HEK293 (cell line): ENCODE results near the gene EIF4ENIF1.

Experiments used
- CTCF ChIA-PET: fragments of 350-600 bp; formaldehyde crosslinking; extraction: SDS; loops from one replicate; lab custom pipeline; 2021; ENCODE audit warnings: antibody characterized with exemption; lab: Yijun Ruan, JAX
- POLR2A ChIA-PET: fragments of 300-600 bp; formaldehyde crosslinking; extraction: SDS; loops from one replicate; lab custom pipeline; 2020; ENCODE audit warnings: antibody characterized with exemption, inconsistent platforms; lab: Yijun Ruan, JAX
- H3K27ac ChIP-seq: fragments of 200-500 bp; sonication (Bioruptor generic); 2 replicates; pipeline ENCODE4 v1.5.1; 2014; ENCODE audit warnings: low read depth, low read length, control low read depth, inconsistent platforms; ENCODE audit errors: extremely low read depth
- H3K36me3 ChIP-seq, 2 experiments: fragments of 200-500 bp in 1 of 2; sonication (Bioruptor generic) in 1 of 2; 1 replicate in 1 of 2; 2 replicates in 1 of 2; pipeline ENCODE4 v1.5.1; 2014 to 2017; ENCODE audit warnings: inconsistent platforms in 2 of 2, low read length in 2 of 2; ENCODE audit not compliant: control insufficient read depth in 2 of 2, insufficient read depth in 1 of 2
- H3K4me1 ChIP-seq: fragments of 200-500 bp; sonication (Bioruptor generic); 2 replicates; pipeline ENCODE4 v1.5.1; 2014; ENCODE audit warnings: mild to moderate bottlenecking, low read length, inconsistent platforms; ENCODE audit not compliant: control insufficient read depth, insufficient read depth
- H3K4me3 ChIP-seq: 2 replicates; pipeline ENCODE4 v1.5.1; 2011; ENCODE audit warnings: low read depth, mild to moderate bottlenecking, control low read depth, low read length, moderate library complexity
- H3K9me3 ChIP-seq: fragments of 200-500 bp; sonication (Bioruptor generic); 2 replicates; pipeline ENCODE4 v1.5.1; 2014; ENCODE audit warnings: low read depth, low read length, inconsistent platforms; ENCODE audit not compliant: control insufficient read depth, insufficient read depth
- FEZF1 ChIP-seq: fragments of 450-650 bp; formaldehyde crosslinking; IDR thresholded peaks from 2 replicates; pipeline ENCODE4 v1.5.1; 2016; ENCODE audit warnings: missing biosample characterization, missing genetic modification characterization
- GLI2 ChIP-seq: fragments of 450-650 bp; formaldehyde crosslinking; IDR thresholded peaks from 2 replicates; pipeline ENCODE4; 2017; ENCODE audit warnings: missing biosample characterization, missing genetic modification characterization, low read depth, borderline replicate concordance
- GLIS1 ChIP-seq: fragments of 450-650 bp; formaldehyde crosslinking; IDR thresholded peaks from 2 replicates; pipeline ENCODE4 v1.5.1; 2016; ENCODE audit warnings: missing biosample characterization, missing genetic modification characterization
- OVOL3 ChIP-seq: fragments of 450-650 bp; formaldehyde crosslinking; IDR thresholded peaks from 2 replicates; pipeline ENCODE4 v1.5.1; 2016; ENCODE audit warnings: missing biosample characterization, missing genetic modification characterization
- SCRT2 ChIP-seq: fragments of 450-650 bp; formaldehyde crosslinking; IDR thresholded peaks from 2 replicates; pipeline ENCODE4 v1.5.1; 2016; ENCODE audit warnings: missing biosample characterization, missing genetic modification characterization
- WT1 ChIP-seq: fragments of 450-650 bp; formaldehyde crosslinking; IDR thresholded peaks from 2 replicates; pipeline ENCODE4 v1.5.1; 2016; ENCODE audit warnings: missing biosample characterization, missing genetic modification characterization
- ZNF10 ChIP-seq: fragments of 450-650 bp; formaldehyde crosslinking; IDR thresholded peaks from 2 replicates; pipeline ENCODE4 v1.5.1; 2017; ENCODE audit warnings: missing biosample characterization, missing genetic modification characterization
- ZNF121 ChIP-seq: fragments of 450-650 bp; formaldehyde crosslinking; IDR thresholded peaks from 2 replicates; pipeline ENCODE4 v1.5.1; 2016; ENCODE audit warnings: missing biosample characterization, missing genetic modification characterization
- ZNF175 ChIP-seq: fragments of 450-650 bp; formaldehyde crosslinking; IDR thresholded peaks from 2 replicates; pipeline ENCODE4 v1.5.1; 2016; ENCODE audit warnings: missing biosample characterization, missing genetic modification characterization
- ZNF19 ChIP-seq: fragments of 450-650 bp; formaldehyde crosslinking; IDR thresholded peaks from 2 replicates; pipeline ENCODE4; 2016; ENCODE audit warnings: missing biosample characterization, missing genetic modification characterization, low read depth
- ZNF214 ChIP-seq: fragments of 450-650 bp; formaldehyde crosslinking; IDR thresholded peaks from 2 replicates; pipeline ENCODE4 v1.5.1; 2017; ENCODE audit warnings: missing biosample characterization, mild to moderate bottlenecking, missing genetic modification characterization, borderline replicate concordance
- ZNF416 ChIP-seq: fragments of 450-650 bp; formaldehyde crosslinking; IDR thresholded peaks from 2 replicates; pipeline ENCODE4 v1.5.1; 2016; ENCODE audit warnings: missing biosample characterization, missing genetic modification characterization
- ZNF426 ChIP-seq: fragments of 450-650 bp; formaldehyde crosslinking; IDR thresholded peaks from 2 replicates; pipeline ENCODE4 v1.5.1; 2017; ENCODE audit warnings: missing biosample characterization, missing genetic modification characterization, mild to moderate bottlenecking, inconsistent platforms, moderate library complexity
- ZNF561 ChIP-seq: fragments of 450-650 bp; IDR thresholded peaks from 2 replicates; pipeline ENCODE4 v1.5.1; 2018; ENCODE audit warnings: missing biosample characterization, missing genetic modification characterization, borderline replicate concordance
- ZNF670 ChIP-seq: fragments of 450-650 bp; formaldehyde crosslinking; IDR thresholded peaks from 2 replicates; pipeline ENCODE4 v1.5.1; 2016; ENCODE audit warnings: missing biosample characterization, missing genetic modification characterization, low read depth
- ZNF747 ChIP-seq: fragments of 450-650 bp; formaldehyde crosslinking; IDR thresholded peaks from 2 replicates; pipeline ENCODE4 v1.5.1; 2016; ENCODE audit warnings: missing biosample characterization, missing genetic modification characterization
- ZNF791 ChIP-seq: fragments of 450-650 bp; formaldehyde crosslinking; IDR thresholded peaks from 2 replicates; pipeline ENCODE4 v1.5.1; 2016; ENCODE audit warnings: missing biosample characterization, missing genetic modification characterization
- ZNF837 ChIP-seq: fragments of 450-650 bp; formaldehyde crosslinking; IDR thresholded peaks from 2 replicates; pipeline ENCODE4 v1.5.1; 2016; ENCODE audit warnings: missing biosample characterization, missing genetic modification characterization
- TF ChIP-seq, protein P1 (sequence below): fragments of 450-650 bp; formaldehyde crosslinking; IDR thresholded peaks from 2 replicates; pipeline ENCODE4 v1.5.1; 2017; ENCODE audit warnings: missing biosample characterization, mild to moderate bottlenecking, missing genetic modification characterization, moderate library complexity
- TF ChIP-seq, protein P2 (sequence below): fragments of 450-650 bp; formaldehyde crosslinking; optimal IDR thresholded peaks from 2 replicates; pipeline ENCODE3; 2016; ENCODE audit warnings: missing biosample characterization, mild to moderate bottlenecking, missing genetic modification characterization
- TF ChIP-seq, protein P3 (sequence below): fragments of 450-650 bp; formaldehyde crosslinking; IDR thresholded peaks from 2 replicates; pipeline ENCODE4 v1.5.1; 2016; ENCODE audit warnings: missing biosample characterization, missing genetic modification characterization, borderline replicate concordance
- TF ChIP-seq, protein P4 (sequence below): fragments of 450-650 bp; formaldehyde crosslinking; IDR thresholded peaks from 2 replicates; pipeline ENCODE4 v1.5.1; 2016; ENCODE audit warnings: missing biosample characterization, missing genetic modification characterization, borderline replicate concordance

The EIF4ENIF1 gene

DNA sequence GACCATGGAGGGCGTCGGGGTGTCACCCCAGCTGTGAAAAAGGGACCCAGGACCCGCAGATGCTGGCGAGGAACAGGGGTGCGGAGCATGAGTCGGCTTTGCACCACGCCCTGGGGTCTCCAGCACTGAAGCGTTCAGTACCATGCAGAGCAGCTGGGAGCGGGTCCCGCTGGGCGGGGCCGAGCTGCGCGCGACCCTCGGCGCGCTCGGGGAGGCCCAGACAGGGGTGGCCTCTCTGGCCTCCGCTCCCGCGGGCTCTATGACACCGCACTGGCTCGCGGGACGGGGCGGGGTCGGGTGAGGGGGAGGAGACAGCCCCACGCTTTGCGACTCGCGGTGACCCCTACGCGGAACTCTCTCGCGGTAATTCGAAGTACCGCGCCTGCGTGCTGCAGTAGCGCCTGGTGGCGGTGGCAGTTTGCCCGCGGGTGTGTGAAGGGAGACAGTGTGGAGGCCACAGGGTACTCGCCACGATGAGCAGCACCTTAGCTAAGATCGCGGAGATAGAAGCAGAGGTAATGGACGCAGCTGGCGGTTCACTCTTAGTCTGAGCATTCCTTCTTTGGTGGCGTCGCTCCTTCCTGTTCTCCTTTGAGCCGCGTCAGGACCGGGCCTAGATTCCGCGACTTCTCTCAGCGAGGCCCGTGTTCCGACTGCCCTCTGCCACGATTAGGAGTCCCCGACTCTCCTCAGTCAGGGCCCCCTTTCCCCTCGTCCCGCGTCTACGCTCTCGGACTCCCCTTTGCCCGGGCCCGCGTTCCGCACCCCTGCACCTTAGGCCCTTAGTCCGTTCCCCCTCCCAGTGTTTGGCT, 90.2 kb downstream of the EIF4ENIF1 start, which contains the start of gene DRG1 (continued):
- TF ChIP-seq ZNF791 (tag by site-specific recombination): no peak
- TF ChIP-seq ZNF175: no peak

DNA sequence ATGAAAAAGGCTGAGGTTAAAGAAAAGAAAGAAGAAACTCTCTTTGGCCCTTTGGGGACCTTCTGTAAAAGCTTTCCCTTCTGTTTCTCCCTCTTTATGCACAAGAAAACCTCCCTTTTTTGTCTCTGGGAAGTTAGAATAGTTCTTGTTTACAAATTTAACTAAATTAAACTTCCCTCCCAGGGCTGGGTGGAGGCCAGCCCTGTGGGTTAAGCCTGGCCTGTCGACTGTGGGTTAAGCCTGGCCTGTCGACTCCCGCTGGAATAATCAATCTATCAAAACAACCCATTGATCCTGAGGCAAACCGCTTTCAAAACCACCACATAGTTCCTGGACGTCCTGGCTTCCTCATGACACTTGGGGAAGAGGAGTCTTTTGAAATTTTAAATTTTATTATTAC, 91.4 kb downstream of the EIF4ENIF1 start:
- POLR2A ChIA-PET: interaction anchor here (4.2 kb wide), 1 partner anchor 51 kb away, joined by 63 read pairs; the partner anchor contains the start of gene PATZ1
- Histone ChIP-seq H3K9me3 (no peaks in the 10 kb centered on the region), H3K4me1 (peaks cover 9% of the 10 kb centered on the region), H3K36me3 (peaks cover 24 to 26% of the 10 kb centered on the region in 2 experiments), H3K4me3 (no peak overlapping the region), H3K27ac (no peak overlapping the region)
- TF ChIP-seq, protein P1, sequence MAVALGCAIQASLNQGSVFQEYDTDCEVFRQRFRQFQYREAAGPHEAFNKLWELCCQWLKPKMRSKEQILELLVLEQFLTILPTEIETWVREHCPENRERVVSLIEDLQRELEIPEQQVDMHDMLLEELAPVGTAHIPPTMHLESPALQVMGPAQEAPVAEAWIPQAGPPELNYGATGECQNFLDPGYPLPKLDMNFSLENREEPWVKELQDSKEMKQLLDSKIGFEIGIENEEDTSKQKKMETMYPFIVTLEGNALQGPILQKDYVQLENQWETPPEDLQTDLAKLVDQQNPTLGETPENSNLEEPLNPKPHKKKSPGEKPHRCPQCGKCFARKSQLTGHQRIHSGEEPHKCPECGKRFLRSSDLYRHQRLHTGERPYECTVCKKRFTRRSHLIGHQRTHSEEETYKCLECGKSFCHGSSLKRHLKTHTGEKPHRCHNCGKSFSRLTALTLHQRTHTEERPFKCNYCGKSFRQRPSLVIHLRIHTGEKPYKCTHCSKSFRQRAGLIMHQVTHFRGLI: no peak
- TF ChIP-seq WT1 (tag by site-specific recombination): 0 out of 2 replicates have a peak, but pooled peaks have one; percentile 11
- CTCF ChIA-PET: interaction anchor here (0.6 kb wide), 1 partner anchor 54 kb away, joined by 3 read pairs; no protein-coding TSS in a partner anchor

DNA sequence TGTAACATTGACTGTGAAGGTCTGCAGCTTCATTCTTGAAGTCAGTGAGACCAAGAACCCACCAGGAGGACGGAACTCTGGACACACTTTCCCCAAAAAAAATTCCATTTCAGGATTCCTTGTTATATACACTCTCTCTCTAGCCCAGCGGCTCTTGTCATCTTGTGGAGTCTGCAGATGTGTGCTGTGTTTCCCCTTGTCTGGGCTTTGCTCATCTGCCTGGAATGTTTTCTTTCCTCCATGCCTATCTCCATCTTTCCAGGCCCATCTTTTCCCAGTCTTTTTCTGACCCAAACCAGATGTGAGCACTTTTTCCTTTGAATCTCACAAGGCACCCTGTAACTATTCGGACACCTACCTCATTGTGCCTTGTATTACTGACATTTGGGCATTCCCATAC, 95.3 kb downstream of the EIF4ENIF1 start:
- Histone ChIP-seq H3K27ac (no peak overlapping the region), H3K4me3 (no peak overlapping the region), H3K4me1 (peaks cover 5% of the 10 kb centered on the region; the same call in 1 of the 2 replicates), H3K36me3 (no peaks in the 10 kb centered on the region; a peak in 1 of 3 replicates), H3K9me3 (no peaks in the 10 kb centered on the region)
- CTCF ChIA-PET: interaction anchor here (1.2 kb wide), 1 partner anchor 50 kb away, joined by 4 read pairs; no protein-coding TSS in a partner anchor
- POLR2A ChIA-PET: no interaction called here
- TF ChIP-seq GLI2 (tag by site-specific recombination) (no peak), ZNF214 (tag by site-specific recombination) (no peak), ZNF10 (no peak), ZNF747 (tag by site-specific recombination) (no peak), ZNF121 (no peak), ZNF19 (tag by site-specific recombination) (no peak), ZNF837 (tag by site-specific recombination) (no peak), FEZF1 (tag by site-specific recombination) (no peak), OVOL3 (no peak)
- TF ChIP-seq, protein P2, sequence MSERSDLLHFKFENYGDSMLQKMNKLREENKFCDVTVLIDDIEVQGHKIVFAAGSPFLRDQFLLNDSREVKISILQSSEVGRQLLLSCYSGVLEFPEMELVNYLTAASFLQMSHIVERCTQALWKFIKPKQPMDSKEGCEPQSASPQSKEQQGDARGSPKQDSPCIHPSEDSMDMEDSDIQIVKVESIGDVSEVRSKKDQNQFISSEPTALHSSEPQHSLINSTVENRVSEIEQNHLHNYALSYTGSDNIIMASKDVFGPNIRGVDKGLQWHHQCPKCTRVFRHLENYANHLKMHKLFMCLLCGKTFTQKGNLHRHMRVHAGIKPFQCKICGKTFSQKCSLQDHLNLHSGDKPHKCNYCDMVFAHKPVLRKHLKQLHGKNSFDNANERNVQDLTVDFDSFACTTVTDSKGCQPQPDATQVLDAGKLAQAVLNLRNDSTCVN: no peak

DNA sequence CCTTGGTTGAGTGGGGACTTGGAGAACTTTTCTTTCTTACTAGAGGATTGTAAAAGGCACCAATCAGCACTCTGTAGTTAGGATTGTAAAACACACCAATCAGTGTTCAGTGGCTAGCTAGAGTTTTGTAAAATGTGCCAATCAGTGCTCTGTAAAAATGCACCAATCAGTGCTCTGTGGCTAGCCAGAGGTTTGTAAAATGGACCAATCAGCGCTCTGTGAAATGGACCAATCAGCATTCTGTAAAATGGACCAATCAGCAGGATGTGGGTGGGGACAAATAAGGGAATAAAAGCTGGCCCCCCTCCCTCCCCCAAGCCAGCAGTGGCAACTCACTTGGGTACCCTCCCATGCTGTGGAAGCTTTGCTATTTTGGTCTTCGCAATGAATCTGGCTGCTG, 95.7 kb downstream of the EIF4ENIF1 start:
- no peak overlapping the region for H3K27ac ChIP-seq
- no peak overlapping the region for H3K4me3 ChIP-seq
- no peaks in the 10 kb centered on the region for H3K9me3 ChIP-seq
- peaks cover 3% of the 10 kb centered on the region; the same call in 1 of the 2 replicates for H3K4me1 ChIP-seq
- CTCF ChIA-PET: interaction anchor here (1.2 kb wide), 1 partner anchor 50 kb away, joined by 4 read pairs; no protein-coding TSS in a partner anchor
- no peaks in the 10 kb centered on the region; a peak in 1 of 3 replicates for H3K36me3 ChIP-seq
- POLR2A ChIA-PET: no interaction called here
- TF ChIP-seq, protein P3, sequence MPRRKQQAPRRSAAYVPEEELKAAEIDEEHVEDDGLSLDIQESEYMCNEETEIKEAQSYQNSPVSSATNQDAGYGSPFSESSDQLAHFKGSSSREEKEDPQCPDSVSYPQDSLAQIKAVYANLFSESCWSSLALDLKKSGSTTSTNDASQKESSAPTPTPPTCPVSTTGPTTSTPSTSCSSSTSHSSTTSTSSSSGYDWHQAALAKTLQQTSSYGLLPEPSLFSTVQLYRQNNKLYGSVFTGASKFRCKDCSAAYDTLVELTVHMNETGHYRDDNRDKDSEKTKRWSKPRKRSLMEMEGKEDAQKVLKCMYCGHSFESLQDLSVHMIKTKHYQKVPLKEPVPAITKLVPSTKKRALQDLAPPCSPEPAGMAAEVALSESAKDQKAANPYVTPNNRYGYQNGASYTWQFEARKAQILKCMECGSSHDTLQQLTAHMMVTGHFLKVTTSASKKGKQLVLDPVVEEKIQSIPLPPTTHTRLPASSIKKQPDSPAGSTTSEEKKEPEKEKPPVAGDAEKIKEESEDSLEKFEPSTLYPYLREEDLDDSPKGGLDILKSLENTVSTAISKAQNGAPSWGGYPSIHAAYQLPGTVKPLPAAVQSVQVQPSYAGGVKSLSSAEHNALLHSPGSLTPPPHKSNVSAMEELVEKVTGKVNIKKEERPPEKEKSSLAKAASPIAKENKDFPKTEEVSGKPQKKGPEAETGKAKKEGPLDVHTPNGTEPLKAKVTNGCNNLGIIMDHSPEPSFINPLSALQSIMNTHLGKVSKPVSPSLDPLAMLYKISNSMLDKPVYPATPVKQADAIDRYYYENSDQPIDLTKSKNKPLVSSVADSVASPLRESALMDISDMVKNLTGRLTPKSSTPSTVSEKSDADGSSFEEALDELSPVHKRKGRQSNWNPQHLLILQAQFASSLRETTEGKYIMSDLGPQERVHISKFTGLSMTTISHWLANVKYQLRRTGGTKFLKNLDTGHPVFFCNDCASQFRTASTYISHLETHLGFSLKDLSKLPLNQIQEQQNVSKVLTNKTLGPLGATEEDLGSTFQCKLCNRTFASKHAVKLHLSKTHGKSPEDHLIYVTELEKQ: no peak
- no peak for TF ChIP-seq ZNF561 (tag by site-specific recombination)
- TF ChIP-seq ZNF670 (tag by site-specific recombination): no peak
- TF ChIP-seq ZNF426 (tag by site-specific recombination): no peak
- no peak for TF ChIP-seq GLIS1 (tag by site-specific recombination)
- TF ChIP-seq SCRT2: no peak
- no peak for TF ChIP-seq ZNF416 (tag by site-specific recombination)
- TF ChIP-seq, protein P4, sequence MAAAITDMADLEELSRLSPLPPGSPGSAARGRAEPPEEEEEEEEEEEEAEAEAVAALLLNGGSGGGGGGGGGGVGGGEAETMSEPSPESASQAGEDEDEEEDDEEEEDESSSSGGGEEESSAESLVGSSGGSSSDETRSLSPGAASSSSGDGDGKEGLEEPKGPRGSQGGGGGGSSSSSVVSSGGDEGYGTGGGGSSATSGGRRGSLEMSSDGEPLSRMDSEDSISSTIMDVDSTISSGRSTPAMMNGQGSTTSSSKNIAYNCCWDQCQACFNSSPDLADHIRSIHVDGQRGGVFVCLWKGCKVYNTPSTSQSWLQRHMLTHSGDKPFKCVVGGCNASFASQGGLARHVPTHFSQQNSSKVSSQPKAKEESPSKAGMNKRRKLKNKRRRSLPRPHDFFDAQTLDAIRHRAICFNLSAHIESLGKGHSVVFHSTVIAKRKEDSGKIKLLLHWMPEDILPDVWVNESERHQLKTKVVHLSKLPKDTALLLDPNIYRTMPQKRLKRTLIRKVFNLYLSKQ: no peak
